ENCODE data around the gene DNMT3A.

Gene DNMT3A

GRCh38 chr2:25363733-25364132, 22.0 kb upstream of the DNMT3A start:
- Histone ChIP-seq H3K27me3 (ENCODE audit: insufficient read depth, low read length, poor library complexity, severe bottlenecking) (no peaks in the 10 kb centered on the region), H3K4me3 (ENCODE audit: low read length, poor library complexity, severe bottlenecking) (no peak overlapping the region), H3K4me1 (ENCODE audit: insufficient read depth, low read length, poor library complexity, severe bottlenecking) (peaks cover 8% of the 10 kb centered on the region)

DNA sequence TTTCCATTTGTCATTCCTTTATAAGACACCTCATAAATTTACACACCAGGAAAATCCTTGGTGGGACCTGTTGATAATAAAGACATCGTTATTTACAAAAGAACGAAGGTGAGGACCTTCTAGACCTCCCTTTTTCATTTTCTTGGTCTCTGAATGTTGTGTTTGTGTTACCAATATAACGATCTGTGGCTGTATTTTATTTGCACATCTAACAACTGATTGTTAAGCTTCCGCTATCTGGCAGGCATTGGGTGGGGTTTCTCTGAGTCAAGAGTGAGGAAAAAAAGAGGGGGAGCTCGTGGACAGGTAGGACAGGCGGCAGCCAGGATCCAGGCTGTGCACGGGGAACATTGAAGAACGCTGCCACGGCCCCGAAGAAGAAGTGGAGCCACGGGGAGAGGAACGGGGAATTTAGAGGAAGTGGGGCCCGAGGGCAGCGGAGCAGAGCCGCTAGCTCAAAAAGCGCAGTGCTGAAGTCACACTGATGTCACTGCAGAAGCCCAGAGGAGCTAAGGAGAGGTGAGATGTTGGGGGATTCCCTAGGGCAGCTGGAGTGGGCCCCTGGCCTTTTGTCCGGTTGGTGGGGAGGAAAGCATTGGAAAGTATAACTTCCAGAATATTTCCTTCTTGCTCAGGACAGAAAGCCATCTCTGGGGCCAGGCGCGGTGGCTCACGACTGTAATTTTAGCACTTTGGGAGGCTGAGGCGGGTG, 20.9 kb upstream of the DNMT3A start:
- H4K20me1 ChIP-seq (ENCODE audit: insufficient read depth, low read length, poor library complexity, severe bottlenecking), result no peaks in the 10 kb centered on the region
- H3K9ac ChIP-seq (ENCODE audit: low read depth, low read length, poor library complexity, severe bottlenecking), result peak overlapping the region; percentile 53
- no peaks in the 10 kb centered on the region for H3K27me3 ChIP-seq (ENCODE audit: insufficient read depth, low read length, poor library complexity, severe bottlenecking)
- peaks cover 8% of the 10 kb centered on the region for H3K4me1 ChIP-seq (ENCODE audit: insufficient read depth, low read length, poor library complexity, severe bottlenecking)
- no peaks in the 10 kb centered on the region for H3K9me3 ChIP-seq (ENCODE audit: insufficient read depth, low read depth, low read length)
- no peaks in the 10 kb centered on the region for H3K9me2 ChIP-seq (replicated peaks; ENCODE audit: low read depth, low read length)
- H3F3A ChIP-seq (ENCODE audit: low read depth), result no peaks in the 10 kb centered on the region
- H2AFZ ChIP-seq (ENCODE audit: low read length), result peak overlapping the region; percentile 75
- TF ChIP-seq CTCF (conservative IDR thresholded peaks at IDR 0.05; ENCODE audit: low read length), result no peak
- no peak for TF ChIP-seq EZH2phosphoT487 (IDR thresholded peaks at IDR 0.05; ENCODE audit: borderline replicate concordance)
- no peaks in the 10 kb centered on the region for H3K79me2 ChIP-seq (ENCODE audit: insufficient read depth, low read length)
- H3K36me3 ChIP-seq (ENCODE audit: insufficient read depth, low read length), result no peaks in the 10 kb centered on the region
- H3K4me3 ChIP-seq (ENCODE audit: low read length, poor library complexity, severe bottlenecking), result peak overlapping the region; percentile 70
- peak overlapping the region; percentile 83 for H3K4me2 ChIP-seq (ENCODE audit: low read depth, low read length, poor library complexity, severe bottlenecking)

More at GRCh38 chr2:25363733-25364132, 22.0 kb upstream of the DNMT3A start:
- Histone ChIP-seq H3K36me3 (ENCODE audit: insufficient read depth, low read length) (no peaks in the 10 kb centered on the region), H3F3A (ENCODE audit: low read depth) (no peaks in the 10 kb centered on the region), H3K79me2 (ENCODE audit: insufficient read depth, low read length) (no peaks in the 10 kb centered on the region), H3K9me3 (ENCODE audit: insufficient read depth, low read depth, low read length) (no peaks in the 10 kb centered on the region), H4K20me1 (ENCODE audit: insufficient read depth, low read length, poor library complexity, severe bottlenecking) (no peaks in the 10 kb centered on the region), H3K9me2 (replicated peaks; ENCODE audit: low read depth, low read length) (no peaks in the 10 kb centered on the region), H2AFZ (ENCODE audit: low read length) (no peak overlapping the region), H3K9ac (ENCODE audit: low read depth, low read length, poor library complexity, severe bottlenecking) (no peak overlapping the region), H3K4me2 (ENCODE audit: low read depth, low read length, poor library complexity, severe bottlenecking) (no peak overlapping the region)
- TF ChIP-seq CTCF (conservative IDR thresholded peaks at IDR 0.05; ENCODE audit: low read length), result no peak

GRCh38 chr2:25362049-25362433, 20.3 kb upstream of the DNMT3A start:
- Histone ChIP-seq H3K79me2 (ENCODE audit: insufficient read depth, low read length) (no peaks in the 10 kb centered on the region), H3K27me3 (ENCODE audit: insufficient read depth, low read length, poor library complexity, severe bottlenecking) (no peaks in the 10 kb centered on the region), H4K20me1 (ENCODE audit: insufficient read depth, low read length, poor library complexity, severe bottlenecking) (no peaks in the 10 kb centered on the region), H3K9ac (ENCODE audit: low read depth, low read length, poor library complexity, severe bottlenecking) (peak overlapping the region; percentile 53), H3K4me3 (ENCODE audit: low read length, poor library complexity, severe bottlenecking) (peak overlapping the region; percentile 70), H3K4me1 (ENCODE audit: insufficient read depth, low read length, poor library complexity, severe bottlenecking) (peaks cover 8% of the 10 kb centered on the region), H3K9me2 (replicated peaks; ENCODE audit: low read depth, low read length) (no peaks in the 10 kb centered on the region), H2AFZ (ENCODE audit: low read length) (peak overlapping the region; percentile 75), H3F3A (ENCODE audit: low read depth) (no peaks in the 10 kb centered on the region), H3K4me2 (ENCODE audit: low read depth, low read length, poor library complexity, severe bottlenecking) (peak overlapping the region; percentile 83), H3K36me3 (ENCODE audit: insufficient read depth, low read length) (no peaks in the 10 kb centered on the region), H3K9me3 (ENCODE audit: insufficient read depth, low read depth, low read length) (no peaks in the 10 kb centered on the region)
- peak; percentile 93 for TF ChIP-seq CTCF (conservative IDR thresholded peaks at IDR 0.05; ENCODE audit: low read length)
- TF ChIP-seq EZH2phosphoT487 (IDR thresholded peaks at IDR 0.05; ENCODE audit: borderline replicate concordance), result no peak

All from Loucy (cell line).